ENCODE results near the gene UTRN.

Gene UTRN

GRCh38 chr6:144284783-144285547 lies at the start of gene UTRN:
Gene UTRN, plus strand, starts transcription at chr6:144285335. Its CDS starts 6,494 bp downstream, at chr6:144291829.
- peak; percentile 38 for DNase-seq (ENCODE audit: low read depth)

DNA sequence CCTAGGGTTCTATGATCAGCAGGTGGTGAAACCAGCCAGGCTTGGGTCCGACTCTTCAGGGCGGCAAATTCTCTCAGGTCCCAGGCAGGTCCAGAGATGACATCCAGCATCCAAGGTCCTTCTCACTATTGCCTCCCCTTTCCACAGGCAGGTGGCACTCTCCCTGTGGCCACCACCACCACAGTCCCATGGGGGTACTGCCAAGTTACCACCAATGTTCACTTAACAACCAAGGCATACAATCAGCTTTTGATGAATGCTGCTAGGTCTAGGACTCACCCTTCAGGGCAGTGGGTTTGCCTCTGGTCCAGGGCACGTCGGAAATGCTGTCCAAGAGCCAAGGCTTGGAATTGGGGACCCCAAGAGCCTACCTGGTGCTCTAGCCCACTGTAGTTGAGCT lies 40.4 kb upstream of the UTRN start:
- no peak for DNase-seq (ENCODE audit: low read depth)

DNA sequence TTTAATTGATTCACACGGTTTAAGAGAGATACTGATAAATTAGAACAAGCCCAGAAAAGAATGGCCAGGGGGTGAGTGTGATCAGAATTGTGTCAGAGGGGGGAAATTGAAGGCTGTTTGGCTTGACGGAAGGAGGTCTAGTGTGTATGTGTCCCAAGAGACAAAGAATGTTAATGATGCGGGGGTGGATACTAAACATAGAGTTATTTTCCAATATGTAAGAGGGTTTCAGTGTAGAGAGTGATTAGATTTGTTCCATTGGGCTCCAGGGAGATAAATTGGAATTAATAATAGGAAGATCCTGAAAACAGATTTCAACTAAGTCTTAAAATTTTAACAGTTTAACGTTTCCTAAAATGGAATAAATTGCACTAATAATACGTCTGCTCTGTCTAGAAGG lies 38.1 kb upstream of the UTRN start:
- DNase-seq (ENCODE audit: low read depth), result no peak

- no peak for DNase-seq (ENCODE audit: low read depth)
These were observed 37.1 kb upstream of the UTRN start for GRCh38 chr6:144248003-144248402.

DNA sequence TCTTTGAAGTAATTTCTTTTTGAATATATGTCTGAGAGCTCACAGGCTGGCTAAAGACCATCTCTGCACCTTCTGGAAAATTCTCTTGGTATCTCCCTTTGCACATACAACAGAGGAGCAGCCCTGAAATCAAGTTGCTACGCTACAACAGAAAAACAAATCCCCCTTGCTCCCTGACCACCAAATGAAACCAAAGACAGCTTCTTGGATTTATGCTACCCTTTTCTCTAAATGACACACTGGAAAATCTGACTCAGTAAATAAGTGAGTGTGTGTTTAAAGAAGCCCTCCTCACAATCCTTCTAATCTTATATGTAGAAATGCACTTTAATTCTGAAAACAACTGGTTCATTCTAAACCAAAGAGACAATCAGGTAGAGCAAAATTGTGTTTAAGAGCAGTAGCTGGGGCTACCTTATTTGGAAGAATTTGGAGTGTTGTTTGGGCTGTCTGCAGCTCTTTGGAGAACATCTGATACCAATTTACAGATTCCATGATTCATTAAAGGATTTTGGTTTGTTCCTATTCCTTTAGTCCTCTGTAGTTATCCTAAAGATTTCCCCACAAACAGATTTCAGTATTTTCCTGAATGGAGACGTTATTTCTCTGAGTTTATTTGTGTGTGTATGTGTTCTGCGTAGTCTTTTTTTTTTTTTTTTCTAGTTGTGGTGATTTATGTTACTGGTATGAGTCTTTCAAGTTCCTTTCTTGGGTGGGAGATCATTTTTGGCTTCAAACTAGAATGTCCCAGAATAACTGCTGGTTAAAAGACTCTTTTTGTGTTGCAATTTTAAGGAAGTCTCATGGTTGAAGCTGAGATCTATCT lies 36.4 kb upstream of the UTRN start:
- no peak for DNase-seq (ENCODE audit: low read depth)

DNA sequence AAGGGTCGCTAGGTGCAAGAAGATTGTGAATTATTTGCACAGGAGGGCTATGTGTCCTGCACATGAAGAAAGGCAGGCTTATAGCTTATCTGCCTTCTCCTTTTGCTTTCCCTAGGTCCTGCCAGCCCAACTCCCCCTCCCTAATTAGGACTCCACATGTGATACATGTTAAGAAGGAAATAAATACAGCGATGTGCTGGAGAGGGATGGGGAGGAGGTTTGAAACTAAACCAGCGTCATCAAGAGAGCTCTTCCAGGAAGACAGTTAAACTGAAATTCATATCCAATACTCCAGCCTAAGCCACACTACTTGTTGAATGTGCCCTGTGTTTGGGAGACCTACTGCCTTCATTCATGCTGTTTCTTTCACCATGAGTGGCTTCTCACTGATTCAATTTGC lies 34.9 kb upstream of the UTRN start:
- DNase-seq (ENCODE audit: low read depth), result no peak

DNA sequence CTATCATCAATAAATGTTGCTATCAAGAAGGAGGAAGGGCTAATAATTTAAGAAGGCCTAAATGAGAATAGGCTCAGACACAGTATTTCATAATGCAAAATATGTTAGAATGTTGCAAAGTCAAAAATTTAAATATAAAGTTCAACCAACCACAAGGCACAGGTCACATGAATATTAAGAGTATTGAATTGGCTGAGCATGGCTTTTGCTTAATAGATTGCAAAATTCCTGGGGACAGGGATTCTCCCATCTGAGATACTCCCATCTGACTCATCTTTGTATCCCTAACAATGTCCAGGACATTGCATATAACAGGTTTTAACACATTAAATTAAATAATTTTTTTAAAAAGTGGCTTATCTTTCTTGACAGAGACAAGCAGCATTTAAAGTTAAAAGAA lies 32.9 kb upstream of the UTRN start:
- DNase-seq (ENCODE audit: low read depth), result no peak

DNA sequence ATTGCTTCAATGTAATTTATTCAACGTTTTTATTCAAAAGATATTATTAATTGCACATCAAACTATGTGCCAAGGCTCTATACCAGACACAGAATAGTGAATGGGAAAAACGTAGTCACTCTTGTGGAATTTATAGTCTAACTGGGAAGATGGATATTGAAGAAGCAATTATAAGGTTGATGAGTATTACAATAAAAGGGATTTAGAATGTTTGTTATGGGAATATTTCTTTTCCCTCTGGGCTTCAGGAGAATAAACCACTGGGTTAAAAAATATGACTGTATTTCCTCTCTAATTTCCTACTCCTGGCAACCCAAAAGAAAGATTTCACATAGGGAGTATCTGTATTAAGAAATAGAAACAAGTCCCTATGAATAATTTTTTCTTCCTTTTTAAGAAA lies 25.1 kb upstream of the UTRN start:
- DNase-seq (ENCODE audit: low read depth), result no peak

- DNase-seq (ENCODE audit: low read depth), result no peak
These were observed 22.4 kb upstream of the UTRN start for GRCh38 chr6:144262470-144263369.

DNA sequence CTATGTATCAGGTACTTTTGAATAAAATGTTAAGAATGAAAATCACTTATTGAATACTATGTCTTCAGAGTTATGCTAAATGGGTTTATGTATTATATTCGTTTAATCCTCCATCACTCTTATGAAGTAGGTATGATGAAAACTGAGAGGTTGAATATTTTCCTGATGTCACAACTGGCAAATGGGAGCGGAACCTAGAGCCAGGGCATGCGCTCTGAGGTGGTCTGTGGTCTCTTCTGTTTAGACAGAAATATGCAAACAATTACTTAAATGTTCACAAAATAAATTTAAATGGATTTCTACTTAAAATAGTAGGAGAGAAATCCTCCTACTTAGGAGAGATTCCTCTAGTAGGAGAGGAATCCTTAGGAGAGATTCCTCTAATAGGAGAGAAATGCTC lies 21.3 kb upstream of the UTRN start:
- DNase-seq (ENCODE audit: low read depth), result no peak

DNA sequence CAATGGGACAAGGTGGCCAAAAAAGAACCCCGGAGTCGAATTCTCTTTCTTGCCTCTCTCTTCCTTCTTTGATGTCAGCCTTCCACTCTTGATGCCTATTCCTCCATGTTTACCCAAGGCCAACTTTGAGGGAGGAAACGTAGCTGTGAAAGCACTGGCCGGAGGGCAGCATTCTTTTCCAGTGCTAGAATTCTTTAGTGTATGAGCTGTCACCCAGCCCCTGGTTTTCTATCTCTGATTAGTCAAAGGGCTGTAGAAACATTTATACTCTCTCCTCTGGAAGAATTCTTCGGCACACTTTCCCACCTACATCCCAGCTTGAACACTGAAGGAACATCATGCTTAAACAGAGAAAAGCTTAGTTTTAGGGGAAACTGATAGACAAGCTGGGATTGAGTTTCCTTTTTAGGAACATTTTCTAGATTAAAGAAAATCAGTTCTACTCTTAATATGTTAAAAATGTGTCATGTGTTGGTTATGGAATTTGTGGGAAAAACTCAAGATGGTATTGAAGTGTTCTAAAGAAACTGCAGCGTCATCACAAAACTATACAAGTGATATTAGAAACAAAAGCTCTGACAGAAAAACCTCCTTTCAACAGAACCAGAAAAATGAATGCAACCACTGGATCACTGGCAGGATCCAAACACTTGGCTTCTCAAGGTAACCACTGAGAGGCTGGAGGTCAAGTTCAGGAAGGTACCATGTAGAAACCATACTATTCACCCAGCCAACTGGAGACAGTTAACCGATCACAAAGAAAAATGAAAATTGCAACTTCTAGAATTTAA lies 20.7 kb upstream of the UTRN start:
- DNase-seq (ENCODE audit: low read depth), result no peak

DNA sequence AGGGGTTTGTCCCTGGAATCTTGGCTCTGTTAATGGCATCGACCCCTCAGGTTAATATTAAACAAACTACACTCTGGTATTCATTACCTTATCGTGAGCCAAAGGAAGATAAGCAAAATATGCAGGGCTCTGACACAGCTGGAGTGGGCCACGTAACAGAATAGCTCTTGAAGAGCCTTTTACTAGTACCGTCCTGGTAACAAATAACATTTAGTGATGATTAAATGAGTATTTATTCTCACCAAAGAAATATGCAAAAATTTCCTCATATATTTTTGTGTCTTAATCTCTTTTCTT lies 20.1 kb upstream of the UTRN start:
- no peak for DNase-seq (ENCODE audit: low read depth)

DNA sequence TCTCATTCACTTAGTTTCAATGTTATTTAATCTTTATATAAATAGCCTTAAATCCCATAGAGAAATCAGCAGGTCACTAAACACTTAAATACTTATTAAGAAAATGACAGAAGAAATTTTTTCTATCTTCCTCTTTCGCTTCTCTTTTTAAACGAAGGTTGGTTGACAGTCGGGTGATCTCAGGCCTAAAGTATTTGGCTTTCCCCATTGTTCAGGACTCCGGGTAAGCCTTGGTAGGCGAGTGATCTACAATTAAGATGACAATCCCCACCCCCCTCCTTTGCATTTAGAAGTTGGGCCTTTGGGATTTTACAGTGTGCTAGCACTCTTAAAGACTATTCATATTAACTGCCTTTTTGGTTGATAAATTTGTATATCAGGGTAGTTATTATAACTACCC lies 19.7 kb upstream of the UTRN start:
- DNase-seq (ENCODE audit: low read depth), result no peak

GRCh38 chr6:144266091-144266649 lies 19.0 kb upstream of the UTRN start:
- no peak for DNase-seq (ENCODE audit: low read depth)

- no peak for DNase-seq (ENCODE audit: low read depth)
These were observed 16.3 kb upstream of the UTRN start for GRCh38 chr6:144268794-144269349.

DNA sequence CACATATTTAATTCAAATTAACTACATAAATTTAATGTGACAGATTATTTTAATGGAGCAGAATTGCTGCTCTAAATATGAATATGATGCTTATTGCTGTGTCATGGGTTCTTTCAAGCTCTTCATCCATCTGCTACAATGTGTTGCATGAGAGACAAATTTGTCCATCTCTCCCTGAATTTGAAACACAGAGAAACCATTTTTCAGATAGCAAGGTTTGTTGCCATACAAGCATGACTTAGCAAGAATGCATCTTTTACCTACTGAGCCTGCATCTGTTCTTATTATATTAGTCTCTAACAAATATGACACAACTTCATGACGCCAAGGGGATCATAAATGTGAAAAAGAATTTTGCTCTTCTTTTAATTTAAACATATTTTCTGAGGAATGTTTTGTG lies 8.0 kb upstream of the UTRN start:
- DNase-seq (ENCODE audit: low read depth), result no peak

DNA sequence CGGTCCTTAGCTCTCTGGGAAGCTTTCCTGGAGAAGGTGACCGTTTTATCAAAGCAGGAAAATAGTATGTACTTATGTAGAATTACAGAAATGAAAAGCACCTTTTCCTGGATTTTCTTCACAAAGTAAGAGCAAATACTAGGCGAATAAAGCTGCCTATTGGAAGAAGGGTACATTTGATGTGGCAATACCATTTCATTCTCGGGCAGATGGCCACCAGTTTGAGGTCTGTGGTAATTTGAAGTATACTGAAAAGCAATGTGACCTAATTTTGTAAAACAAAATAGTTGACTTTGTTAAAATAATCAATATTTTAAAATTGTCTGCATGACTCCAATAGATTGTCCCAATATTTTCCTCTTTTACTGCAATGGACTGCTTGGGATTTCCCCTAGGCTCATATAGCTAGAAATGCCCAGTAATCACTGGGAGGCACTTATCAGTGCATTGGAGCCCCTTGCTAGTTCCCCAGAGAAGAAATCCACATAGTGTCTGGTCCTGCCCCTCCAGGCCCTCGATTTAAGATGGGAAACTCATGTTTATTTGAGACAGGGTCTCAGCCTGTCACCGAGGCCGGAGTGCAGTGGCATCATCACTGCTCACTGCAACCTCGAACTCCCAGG lies 7.4 kb upstream of the UTRN start:
- no peak for DNase-seq (ENCODE audit: low read depth)

- no peak for DNase-seq (ENCODE audit: low read depth)
These were observed 6.3 kb upstream of the UTRN start for GRCh38 chr6:144278659-144279314.

DNA sequence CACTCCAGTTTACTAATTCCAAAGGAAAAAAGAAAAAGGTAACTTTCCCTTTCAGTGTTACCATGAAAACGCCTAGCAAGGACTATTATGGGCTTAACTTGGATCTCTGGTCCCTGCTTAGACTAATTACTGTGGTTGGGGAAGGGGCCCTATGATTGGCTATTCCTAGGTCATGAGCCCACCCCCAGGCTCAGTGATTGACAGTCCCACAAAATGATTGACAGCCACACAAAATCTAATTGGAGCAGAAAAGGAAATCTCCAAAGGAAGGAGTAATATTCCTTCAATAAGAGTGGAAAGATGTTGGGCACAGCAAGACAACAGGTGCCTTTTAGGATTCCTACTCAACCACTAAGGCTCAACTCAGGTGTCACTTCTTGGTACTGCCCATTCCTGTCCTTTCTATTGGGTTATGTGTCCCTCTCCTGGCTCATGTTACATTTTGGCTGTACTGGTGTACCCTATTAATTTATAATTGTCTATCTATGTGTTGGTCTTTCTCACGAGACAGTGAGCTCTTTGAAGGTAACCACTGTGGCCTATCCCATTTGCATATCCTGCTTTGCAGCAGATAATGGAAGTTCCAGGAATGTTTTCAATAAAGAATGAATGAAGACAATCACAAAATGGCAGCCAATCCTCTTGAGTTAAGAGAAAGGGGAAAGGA lies 5.5 kb upstream of the UTRN start:
- DNase-seq (ENCODE audit: low read depth), result no peak

Measured in stimulated activated CD8-positive, alpha-beta memory T cell treated with anti-CD3 and anti-CD28 coated beads, Interleukin-4, amount 100 ng/mL, for 24 hours (primary cell).